ENCODE measurements around the gene IQCC. TPM values are rescaled to one million over a fixed set of nuclear protein-coding genes. Genes with fewer than 3 reads are reported as not detected.
"Not testable (repeated sequence)": the region's sequence is repeated elsewhere in the genome, so short reads cannot be mapped to it uniquely, and the experiment has no call there.

The IQCC gene
- polyA plus RNA-seq (2011; rRNA removed) (1.2 and 1.3 TPM in 2 replicates), polyA minus RNA-seq (2011; rRNA and poly(A)+ RNA removed) (1.00 and 1.4 TPM in 2 replicates)

DNA sequence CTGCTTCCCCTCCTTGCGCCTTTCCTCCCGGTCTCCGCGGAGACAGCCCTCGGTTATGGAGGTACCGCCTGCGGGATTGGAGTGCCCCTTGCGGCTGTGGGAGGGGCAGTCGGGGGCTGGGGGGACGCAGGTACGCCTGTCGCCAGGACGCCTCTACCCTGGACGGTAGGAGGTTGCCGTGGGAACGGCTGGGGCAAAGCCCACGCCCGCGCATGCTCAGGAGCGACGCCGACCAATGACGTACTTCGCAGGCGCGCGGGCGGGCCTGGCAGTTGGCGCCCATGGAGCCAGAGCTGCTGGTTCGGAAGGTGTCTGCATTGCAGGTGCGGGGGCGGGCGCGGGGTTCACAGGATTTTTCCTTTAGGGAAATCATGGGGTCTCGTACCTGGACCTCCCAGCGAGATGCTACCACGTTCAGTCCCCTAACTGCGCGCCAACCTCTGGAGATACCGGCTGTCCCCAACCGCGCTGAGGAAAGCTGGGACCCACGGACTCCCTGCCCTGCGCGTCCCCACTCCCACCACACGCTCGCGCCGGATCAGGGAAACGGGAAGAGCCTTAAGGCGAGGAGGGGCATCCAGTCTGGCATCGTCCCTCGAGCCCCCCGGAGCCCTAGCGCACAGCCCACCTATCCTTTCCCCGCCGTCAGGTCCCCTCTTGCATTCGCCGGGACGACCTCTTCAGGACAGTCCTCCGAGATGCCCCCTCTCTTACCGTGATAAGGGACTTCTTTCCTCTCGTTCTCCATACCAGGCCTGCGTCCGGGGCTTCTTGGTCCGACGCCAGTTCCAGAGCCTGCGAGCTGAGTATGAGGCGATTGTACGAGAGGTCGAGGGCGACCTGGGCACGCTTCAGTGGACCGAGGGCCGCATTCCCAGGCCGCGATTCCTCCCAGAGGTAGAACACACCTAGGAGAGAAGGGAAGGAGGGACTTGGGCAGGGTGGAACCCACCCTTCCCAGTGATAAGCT lies at the start of gene IQCC:
IQCC (plus strand) TSS at position 271 of the 970 bp plus-strand sequence; CDS start at position 282, 11 bp downstream.
- H3K27ac ChIP-seq (ENCODE audit: low read depth, low read length): peak within 1 kb of the TSS; percentile 39
- TF ChIP-seq, protein P1, sequence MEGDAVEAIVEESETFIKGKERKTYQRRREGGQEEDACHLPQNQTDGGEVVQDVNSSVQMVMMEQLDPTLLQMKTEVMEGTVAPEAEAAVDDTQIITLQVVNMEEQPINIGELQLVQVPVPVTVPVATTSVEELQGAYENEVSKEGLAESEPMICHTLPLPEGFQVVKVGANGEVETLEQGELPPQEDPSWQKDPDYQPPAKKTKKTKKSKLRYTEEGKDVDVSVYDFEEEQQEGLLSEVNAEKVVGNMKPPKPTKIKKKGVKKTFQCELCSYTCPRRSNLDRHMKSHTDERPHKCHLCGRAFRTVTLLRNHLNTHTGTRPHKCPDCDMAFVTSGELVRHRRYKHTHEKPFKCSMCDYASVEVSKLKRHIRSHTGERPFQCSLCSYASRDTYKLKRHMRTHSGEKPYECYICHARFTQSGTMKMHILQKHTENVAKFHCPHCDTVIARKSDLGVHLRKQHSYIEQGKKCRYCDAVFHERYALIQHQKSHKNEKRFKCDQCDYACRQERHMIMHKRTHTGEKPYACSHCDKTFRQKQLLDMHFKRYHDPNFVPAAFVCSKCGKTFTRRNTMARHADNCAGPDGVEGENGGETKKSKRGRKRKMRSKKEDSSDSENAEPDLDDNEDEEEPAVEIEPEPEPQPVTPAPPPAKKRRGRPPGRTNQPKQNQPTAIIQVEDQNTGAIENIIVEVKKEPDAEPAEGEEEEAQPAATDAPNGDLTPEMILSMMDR (IDR thresholded peaks at IDR 0.05; ENCODE audit: low read depth, low read length): no peak
- ChIA-PET POLR2A (interaction anchor here (0.6 to 1.9 kb wide), 9 partner anchors 10 to 189 kb away, joined by 3 to 10 read pairs (median 3); partner anchors contain the start of genes BSDC1, MARCKSL1 and TXLNA), CTCF (interaction anchor here (3.0 kb wide), 1 partner anchor 10 kb away, joined by 18 read pairs; no protein-coding TSS in a partner anchor)
- H3K27me3 ChIP-seq (ENCODE audit: control insufficient read depth, insufficient read depth, low read length): no peaks in the 10 kb centered on the region
- H3K4me3 ChIP-seq (ENCODE audit: low read depth, low read length): peak within 1 kb of the TSS; percentile 80
- no peak for DNase-seq (ENCODE audit: low read depth, low spot score)
- no peaks in the 10 kb centered on the region; the same call in 1 of the 2 replicates for H3K9me3 ChIP-seq (ENCODE audit: control insufficient read depth, insufficient read depth, low read length)

DNA sequence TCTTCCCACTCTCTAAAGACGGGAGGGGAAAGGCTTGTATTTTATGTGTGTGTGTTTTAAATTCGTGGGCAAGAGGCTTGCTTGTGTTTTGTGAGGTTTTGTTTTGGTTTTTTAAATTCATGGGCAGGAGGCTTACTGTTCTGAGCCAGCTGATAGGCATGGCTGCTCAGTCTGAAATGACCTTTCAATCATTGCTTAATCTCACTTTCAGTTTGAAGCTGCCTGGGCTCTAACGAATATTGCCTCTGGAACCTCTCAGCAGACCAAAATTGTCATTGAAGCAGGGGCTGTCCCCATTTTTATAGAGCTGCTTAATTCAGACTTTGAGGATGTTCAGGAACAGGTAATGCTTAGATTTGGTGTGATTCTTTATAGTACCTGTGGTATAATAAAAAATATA lies 46.3 kb upstream of the IQCC start:
- TF ChIP-seq, protein P1 (IDR thresholded peaks at IDR 0.05; ENCODE audit: low read depth, low read length): no peak
- POLR2A ChIA-PET: no interaction called here

DNA sequence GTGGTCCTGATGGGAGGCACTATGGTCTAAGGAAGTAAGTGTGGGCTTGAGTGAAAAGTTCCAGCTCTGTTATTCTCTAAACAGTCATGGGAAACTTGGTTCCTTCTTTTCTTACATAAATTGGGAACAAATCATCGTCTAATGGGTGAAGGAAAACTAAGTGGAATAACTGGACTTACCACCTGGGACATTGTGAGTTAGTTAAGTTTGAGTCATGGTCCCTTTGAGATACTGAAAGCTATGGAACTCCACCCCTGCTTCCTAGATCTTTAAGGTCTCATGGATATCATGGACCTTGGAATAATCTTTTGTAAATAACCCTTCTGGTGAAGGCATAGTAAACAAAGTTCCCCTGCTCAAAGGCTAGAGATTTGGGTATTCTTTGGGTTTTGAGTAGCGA lies 42.1 kb upstream of the IQCC start:
- CTCF ChIA-PET: interaction anchor here (0.8 kb wide), 1 partner anchor 250 kb away, joined by 3 read pairs; no protein-coding TSS in a partner anchor
- POLR2A ChIA-PET: no interaction called here
- Histone ChIP-seq H3K4me3 (ENCODE audit: low read depth, low read length) (no peak overlapping the region), H3K27ac (ENCODE audit: low read depth, low read length) (no peak overlapping the region), H3K9me3 (ENCODE audit: control insufficient read depth, insufficient read depth, low read length) (no peaks in the 10 kb centered on the region), H3K27me3 (ENCODE audit: control insufficient read depth, insufficient read depth, low read length) (no peaks in the 10 kb centered on the region)
- TF ChIP-seq, protein P1 (IDR thresholded peaks at IDR 0.05; ENCODE audit: low read depth, low read length): no peak
- no peak for DNase-seq (ENCODE audit: low read depth, low spot score)

More for the DNA sequence above, 46.3 kb upstream of the IQCC start:
- no peak overlapping the region for H3K4me3 ChIP-seq (ENCODE audit: low read depth, low read length)
- H3K27me3 ChIP-seq (ENCODE audit: control insufficient read depth, insufficient read depth, low read length): no peaks in the 10 kb centered on the region
- H3K9me3 ChIP-seq (ENCODE audit: control insufficient read depth, insufficient read depth, low read length): no peaks in the 10 kb centered on the region
- no peak for DNase-seq (ENCODE audit: low read depth, low spot score)
- H3K27ac ChIP-seq (ENCODE audit: low read depth, low read length): no peak overlapping the region
- CTCF ChIA-PET: no interaction called here

DNA sequence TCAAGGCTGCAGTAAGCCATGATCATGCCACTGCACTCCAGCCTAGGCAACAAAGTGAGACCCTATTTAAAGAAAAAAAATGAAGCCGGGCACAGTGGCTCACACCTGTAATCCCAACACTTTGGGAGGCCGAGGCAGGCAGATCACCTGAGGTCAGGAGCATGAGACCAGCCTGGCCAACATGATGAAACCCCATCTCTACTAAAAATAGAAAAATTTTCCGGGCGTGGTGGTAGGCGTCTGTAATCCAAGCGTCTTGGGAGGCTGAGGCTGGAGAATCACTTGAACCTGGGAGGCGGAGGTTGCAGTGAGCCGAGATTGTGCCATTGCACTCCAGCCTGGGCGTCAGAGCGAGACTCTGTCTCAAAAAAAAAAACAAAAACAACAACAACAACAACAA lies 39.8 kb upstream of the IQCC start:
- CTCF ChIA-PET: interaction anchor here (0.7 kb wide), 1 partner anchor 21 kb away, joined by 8 read pairs; no protein-coding TSS in a partner anchor
- H3K9me3 ChIP-seq (ENCODE audit: control insufficient read depth, insufficient read depth, low read length); H3K27me3 ChIP-seq (ENCODE audit: control insufficient read depth, insufficient read depth, low read length); POLR2A ChIA-PET; H3K4me3 ChIP-seq (ENCODE audit: low read depth, low read length); H3K27ac ChIP-seq (ENCODE audit: low read depth, low read length); DNase-seq (ENCODE audit: low read depth, low spot score): not testable (repeated sequence)

DNA sequence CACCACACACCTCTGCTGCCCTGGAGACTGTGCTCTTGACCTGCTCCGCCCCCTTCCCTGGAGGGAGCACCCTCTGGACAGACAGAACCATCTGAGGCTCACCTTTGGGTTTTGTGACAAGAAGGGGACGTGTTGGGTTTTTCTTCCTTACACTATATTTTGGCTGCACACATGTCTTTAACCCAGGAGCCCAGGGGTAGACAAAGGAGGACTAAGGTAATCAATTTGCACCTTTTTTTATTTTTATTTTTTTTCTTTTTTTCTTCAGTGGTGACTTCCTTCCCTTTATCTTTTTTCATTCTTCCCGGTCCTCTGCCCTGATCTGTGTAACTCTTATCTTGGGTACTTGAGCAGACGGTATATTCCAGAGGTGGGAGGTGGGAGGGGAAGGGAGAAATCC lies 34.5 kb upstream of the IQCC start:
- no peak for DNase-seq (ENCODE audit: low read depth, low spot score)
- ChIA-PET CTCF (no interaction called here), POLR2A (no interaction called here)
- H3K4me3 ChIP-seq (ENCODE audit: low read depth, low read length): no peak overlapping the region
- H3K27ac ChIP-seq (ENCODE audit: low read depth, low read length): no peak overlapping the region
- H3K27me3 ChIP-seq (ENCODE audit: control insufficient read depth, insufficient read depth, low read length): no peaks in the 10 kb centered on the region
- no peaks in the 10 kb centered on the region for H3K9me3 ChIP-seq (ENCODE audit: control insufficient read depth, insufficient read depth, low read length)
- TF ChIP-seq, protein P1 (IDR thresholded peaks at IDR 0.05; ENCODE audit: low read depth, low read length): no peak
